Naive thymus-derived CD8-positive, alpha-beta T cell (primary cell): ENCODE results near the gene TSPAN9. TPM values are rescaled to one million over a fixed set of nuclear protein-coding genes. Genes with fewer than 3 reads are reported as not detected.

Experiments
- ATAC-seq, 2 donors: fragments of 150-1000 bp; cut with Tn5 transposase in 1 of 2; sonication (Bioruptor Pico), chemical (Tn5 transposase) in 1 of 2; 1 replicate in 1 of 2; 2 replicates in 1 of 2; pipeline ENCODE4 v1.10.0; 2021; ENCODE audit warnings: mild to moderate bottlenecking in 2 of 2, moderate library complexity in 2 of 2
- POLR2A ChIA-PET: fragments of 350-600 bp; sonication (Branson Sonifier 250); formaldehyde crosslinking; loops from one replicate; lab custom pipeline; 2021; ENCODE audit warnings: antibody characterized with exemption; lab: Charles Lee
- DNase-seq, 10 donors: peaks; one replicate each; pipeline versions ENCODE4 v3.0.0 to v3.0.0-alpha.2; 2020 to 2022
- H3K27ac Mint-ChIP-seq, 10 donors: one replicate each; pipeline ENCODE4 v1.8.0; 2020 to 2022; ENCODE audit warnings: mild to moderate bottlenecking in 10 of 10, mixed read lengths in 10 of 10, moderate library complexity in 4 of 10, inconsistent platforms in 1 of 10
- H3K27me3 Mint-ChIP-seq, 5 donors: one replicate each; pipeline ENCODE4 v1.8.0; 2021 to 2022; ENCODE audit warnings: mixed read lengths in 5 of 5
- H3K36me3 Mint-ChIP-seq, 3 donors: one replicate each; pipeline ENCODE4 v1.8.0; 2020 to 2022; ENCODE audit warnings: mixed read lengths in 3 of 3, mild to moderate bottlenecking in 2 of 3, inconsistent platforms in 1 of 3
- H3K4me1 Mint-ChIP-seq, 4 donors: one replicate each; pipeline ENCODE4 v1.8.0; 2021 to 2022; ENCODE audit warnings: mixed read lengths in 4 of 4
- H3K4me3 Mint-ChIP-seq, 10 donors: one replicate each; pipeline ENCODE4 v1.8.0; 2020 to 2022; ENCODE audit warnings: mild to moderate bottlenecking in 10 of 10, mixed read lengths in 10 of 10, moderate library complexity in 6 of 10, inconsistent platforms in 1 of 10
- H3K9me3 Mint-ChIP-seq, 9 donors: one replicate each; pipeline ENCODE4 v1.8.0; 2020 to 2022; ENCODE audit warnings: mixed read lengths in 9 of 9, mild to moderate bottlenecking in 3 of 9, inconsistent platforms in 1 of 9, moderate library complexity in 1 of 9
- polyA plus RNA-seq, 3 donors: library from polyadenylated mRNA; unstranded; fragments of 300-500 nt; fragmentation: Illumina TruSeq; gene quantifications; one replicate each; pipeline ENCODE4 v1.2.3, GENCODE V29; 2021
- total RNA-seq, 8 experiments: library from RNA in 2 of 8; stranded (reverse) in 2 of 8; gene quantifications; one replicate each; pipeline ENCODE4 v1.2.3 and lab custom pipeline; 2021 to 2026

TSPAN9 gene
- total and polyA plus RNA-seq, 5 experiments from 2014 or later, result 0.65 to 1.2 TPM; not detected in 3

GRCh38 chr12:3202096-3202495, 124.9 kb downstream of the TSPAN9 start:
- POLR2A ChIA-PET, result no interaction called here
- H3K27me3 Mint-ChIP-seq, result peaks cover 25 to 55% (median 41%) of the 10 kb centered on the region in 5 donors
- H3K4me1 Mint-ChIP-seq, result peaks cover 6 to 21% (median 14%) of the 10 kb centered on the region in 4 donors
- DNase-seq (no peak), ATAC-seq (no peak)
- no peaks in the 10 kb centered on the region for H3K36me3 Mint-ChIP-seq
- H3K9me3 Mint-ChIP-seq, result no peaks in the 10 kb centered on the region
- peak overlapping the region in 1 of 10 donors; percentile 29 for H3K4me3 Mint-ChIP-seq
- no peak overlapping the region for H3K27ac Mint-ChIP-seq

DNA sequence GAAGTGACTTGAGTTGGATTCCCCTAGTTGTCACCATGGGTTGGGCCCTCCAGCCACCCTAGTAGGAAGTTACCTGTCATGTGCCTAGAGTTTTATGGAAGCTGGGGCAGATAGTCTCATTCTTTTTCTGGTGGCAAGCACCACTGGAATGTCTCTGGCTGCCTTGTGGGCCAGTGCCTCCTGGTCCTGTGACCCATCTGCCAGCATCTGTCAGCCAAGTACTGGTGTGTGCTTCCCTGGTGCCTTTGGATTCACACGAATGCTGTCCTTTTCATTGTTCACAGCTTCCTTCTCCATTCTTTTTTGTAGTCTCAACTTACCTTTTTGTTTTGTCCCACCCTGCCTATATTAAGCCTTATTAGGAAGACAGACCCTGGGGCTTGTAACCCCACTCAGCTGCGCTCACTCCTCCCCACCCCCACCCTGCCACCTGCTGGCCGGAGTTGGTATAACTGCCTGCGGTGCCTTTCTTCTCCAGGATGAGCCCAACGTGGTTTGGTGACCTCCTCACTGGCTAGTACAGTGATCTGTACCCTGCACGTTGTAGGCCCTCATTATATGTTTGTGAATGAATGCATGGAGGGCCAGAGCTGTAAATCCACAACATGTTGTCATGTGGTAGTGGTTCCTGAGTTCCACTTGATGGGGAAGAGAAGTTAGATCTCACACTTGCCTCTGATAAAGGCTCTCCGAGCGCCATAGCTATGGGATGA, 125.7 kb downstream of the TSPAN9 start:
- DNase-seq (peak; percentile 4 to 70 (median 38)), ATAC-seq (peak; percentile 35 to 36)
- no peak overlapping the region for H3K27ac Mint-ChIP-seq
- no peaks in the 10 kb centered on the region for H3K9me3 Mint-ChIP-seq
- H3K4me3 Mint-ChIP-seq, result peak overlapping the region in 1 of 10 donors; percentile 4
- no peaks in the 10 kb centered on the region for H3K36me3 Mint-ChIP-seq
- POLR2A ChIA-PET, result no interaction called here
- peaks cover 6 to 21% (median 13%) of the 10 kb centered on the region in 4 donors for H3K4me1 Mint-ChIP-seq
- H3K27me3 Mint-ChIP-seq, result peaks cover 25 to 55% (median 39%) of the 10 kb centered on the region in 5 donors

DNA sequence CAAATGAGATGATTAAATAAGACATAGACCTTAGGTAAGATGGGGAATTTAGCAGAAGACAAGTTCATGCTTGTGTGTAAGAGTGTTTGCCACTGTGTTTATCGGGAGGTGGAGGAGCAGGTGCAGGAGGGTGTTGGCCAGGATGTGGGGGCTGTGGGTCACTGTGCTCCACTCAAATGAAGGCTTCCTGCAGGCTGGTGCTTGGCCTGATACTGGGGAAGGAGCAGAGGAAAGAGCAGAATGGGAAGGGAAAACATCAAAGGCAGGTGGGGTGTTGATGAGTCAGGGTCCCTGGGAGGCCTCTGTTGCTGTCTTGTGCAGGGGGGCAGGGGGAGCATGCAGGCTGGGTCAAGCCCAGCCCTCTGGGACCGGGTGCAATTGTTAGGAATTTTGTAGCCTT, 126.5 kb downstream of the TSPAN9 start:
- Mint-ChIP-seq H3K9me3 (no peaks in the 10 kb centered on the region), H3K36me3 (no peaks in the 10 kb centered on the region)
- no peak for ATAC-seq

DNA sequence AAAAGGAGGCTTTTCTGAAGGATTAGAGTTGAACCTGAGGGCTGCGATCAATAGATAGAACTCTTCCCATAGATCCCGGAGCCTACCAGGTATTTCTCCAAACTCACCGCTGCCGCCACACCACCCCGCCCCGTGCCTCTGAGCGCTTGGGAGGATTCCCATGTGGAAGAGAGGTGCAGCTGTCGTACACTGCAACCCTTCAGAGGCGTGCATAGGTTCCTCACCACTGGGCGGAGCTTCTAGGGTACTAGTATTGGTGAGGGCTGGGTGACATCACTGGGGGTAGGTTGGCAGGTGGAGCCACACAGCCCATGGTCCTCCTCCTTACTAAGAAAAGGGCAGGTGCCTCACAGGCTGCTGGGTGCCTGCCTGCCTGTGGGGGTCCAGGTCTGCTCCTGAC, 127.0 kb downstream of the TSPAN9 start:
- DNase-seq (no peak), ATAC-seq (no peak)
- POLR2A ChIA-PET, result no interaction called here
- H3K36me3 Mint-ChIP-seq, result no peaks in the 10 kb centered on the region
- H3K4me1 Mint-ChIP-seq, result peaks cover 6 to 18% (median 12%) of the 10 kb centered on the region in 4 donors
- H3K4me3 Mint-ChIP-seq, result no peak overlapping the region
- H3K27ac Mint-ChIP-seq, result no peak overlapping the region
- peaks cover 21 to 49% (median 34%) of the 10 kb centered on the region in 5 donors for H3K27me3 Mint-ChIP-seq
- H3K9me3 Mint-ChIP-seq, result no peaks in the 10 kb centered on the region

More for the DNA sequence above, 126.5 kb downstream of the TSPAN9 start:
- POLR2A ChIA-PET, result no interaction called here
- peak overlapping the region in 1 of 10 donors; percentile 81 for H3K27ac Mint-ChIP-seq
- peak overlapping the region in 1 of 10 donors; percentile 43 for H3K4me3 Mint-ChIP-seq
- peaks cover 25 to 53% (median 38%) of the 10 kb centered on the region in 5 donors for H3K27me3 Mint-ChIP-seq
- no peak for DNase-seq
- H3K4me1 Mint-ChIP-seq, result peaks cover 6 to 21% (median 13%) of the 10 kb centered on the region in 4 donors

GRCh38 chr12:3204730-3205531, 127.8 kb downstream of the TSPAN9 start:
- Mint-ChIP-seq H3K4me1 (peaks cover 5 to 10% (median 8%) of the 10 kb centered on the region in 4 donors), H3K4me3 (no peak overlapping the region), H3K36me3 (no peaks in the 10 kb centered on the region), H3K27ac (peak overlapping the region in 1 of 10 donors; percentile 34), H3K27me3 (peaks cover 18 to 41% (median 30%) of the 10 kb centered on the region in 5 donors), H3K9me3 (no peaks in the 10 kb centered on the region)
- ATAC-seq (no peak), DNase-seq (no peak)
- POLR2A ChIA-PET, result no interaction called here

- Mint-ChIP-seq H3K27me3 (peaks cover 17 to 38% (median 28%) of the 10 kb centered on the region in 5 donors), H3K4me3 (no peak overlapping the region), H3K9me3 (no peaks in the 10 kb centered on the region), H3K27ac (no peak overlapping the region), H3K36me3 (no peaks in the 10 kb centered on the region), H3K4me1 (peaks cover 4 to 8% (median 6%) of the 10 kb centered on the region in 4 donors)
- DNase-seq, result no peak
- POLR2A ChIA-PET, result no interaction called here
- no peak for ATAC-seq
Observed at GRCh38 chr12:3205742-3206519, 128.8 kb downstream of the TSPAN9 start.

GRCh38 chr12:3206536-3207072, 129.4 kb downstream of the TSPAN9 start:
- no peak overlapping the region for H3K4me3 Mint-ChIP-seq
- H3K36me3 Mint-ChIP-seq, result no peaks in the 10 kb centered on the region
- peaks cover 14 to 31% (median 22%) of the 10 kb centered on the region in 5 donors for H3K27me3 Mint-ChIP-seq
- peak overlapping the region in 1 of 10 donors; percentile 30 for H3K27ac Mint-ChIP-seq
- H3K9me3 Mint-ChIP-seq, result no peaks in the 10 kb centered on the region
- ATAC-seq, result no peak
- DNase-seq, result no peak
- H3K4me1 Mint-ChIP-seq, result peaks cover 0 to 3% (median 1%) of the 10 kb centered on the region in 4 donors
- POLR2A ChIA-PET, result no interaction called here

GRCh38 chr12:3207175-3207574, 130.0 kb downstream of the TSPAN9 start:
- no peak for ATAC-seq
- no peak for DNase-seq
- no peak overlapping the region for H3K4me3 Mint-ChIP-seq
- peaks cover 10 to 26% (median 16%) of the 10 kb centered on the region in 5 donors for H3K27me3 Mint-ChIP-seq
- no peaks in the 10 kb centered on the region for H3K9me3 Mint-ChIP-seq
- POLR2A ChIA-PET, result no interaction called here
- peaks cover 0 to 3% (median 1%) of the 10 kb centered on the region in 4 donors for H3K4me1 Mint-ChIP-seq
- no peaks in the 10 kb centered on the region for H3K36me3 Mint-ChIP-seq
- no peak overlapping the region for H3K27ac Mint-ChIP-seq

- Mint-ChIP-seq H3K27ac (peak overlapping the region in 1 of 10 donors; percentile 43), H3K27me3 (peaks cover 9 to 19% (median 16%) of the 10 kb centered on the region in 5 donors), H3K36me3 (no peaks in the 10 kb centered on the region), H3K4me1 (peaks cover 0 to 5% (median 1%) of the 10 kb centered on the region in 4 donors), H3K9me3 (no peaks in the 10 kb centered on the region), H3K4me3 (no peak overlapping the region)
- no peak for ATAC-seq
- no peak for DNase-seq
- POLR2A ChIA-PET, result no interaction called here
Observed at GRCh38 chr12:3207858-3208257, 130.7 kb downstream of the TSPAN9 start.

- ATAC-seq, result no peak
- POLR2A ChIA-PET, result no interaction called here
Observed at GRCh38 chr12:3213188-3213587, 136.0 kb downstream of the TSPAN9 start.

GRCh38 chr12:3213768-3214167, 136.6 kb downstream of the TSPAN9 start:
- Mint-ChIP-seq H3K9me3 (no peaks in the 10 kb centered on the region), H3K4me1 (peaks cover 0 to 7% (median 0%) of the 10 kb centered on the region in 4 donors), H3K27ac (peak overlapping the region in 1 of 10 donors; percentile 35), H3K4me3 (no peak overlapping the region), H3K36me3 (no peaks in the 10 kb centered on the region), H3K27me3 (peaks cover 0 to 6% (median 0%) of the 10 kb centered on the region in 5 donors)
- POLR2A ChIA-PET, result no interaction called here
- DNase-seq (no peak), ATAC-seq (no peak)

More at GRCh38 chr12:3213188-3213587, 136.0 kb downstream of the TSPAN9 start:
- Mint-ChIP-seq H3K4me3 (no peak overlapping the region), H3K4me1 (peaks cover 0 to 7% (median 0%) of the 10 kb centered on the region in 4 donors), H3K27me3 (peaks cover 0 to 6% (median 0%) of the 10 kb centered on the region in 5 donors), H3K9me3 (no peaks in the 10 kb centered on the region), H3K36me3 (no peaks in the 10 kb centered on the region), H3K27ac (no peak overlapping the region)
- no peak for DNase-seq
